ENCODE data around the gene OR2L3.
"Not testable (repeated sequence)": the region's sequence is repeated elsewhere in the genome, so short reads cannot be mapped to it uniquely, and the experiment has no call there.

The OR2L3 gene

GRCh38 chr1:248046536-248046935 lies at the start of gene OR2L3:
Gene OR2L3, plus strand, starts transcription at chr1:248046836. Its CDS starts 13,846 bp downstream, at chr1:248060682.
- no peak for DNase-seq (ENCODE audit: low spot score)

GRCh38 chr1:247998811-247999210 lies 47.8 kb upstream of the OR2L3 start:
- no peak for DNase-seq (ENCODE audit: low spot score)

GRCh38 chr1:248000169-248000568 lies 46.5 kb upstream of the OR2L3 start:
- DNase-seq (ENCODE audit: low spot score): no peak

GRCh38 chr1:248007778-248008177 lies 38.9 kb upstream of the OR2L3 start:
- DNase-seq (ENCODE audit: low spot score): no peak

- DNase-seq (ENCODE audit: low spot score): no peak
These were observed 37.0 kb upstream of the OR2L3 start for GRCh38 chr1:248009681-248010080.

GRCh38 chr1:248013229-248013710 lies 33.4 kb upstream of the OR2L3 start, which contains the start of gene OR2L5:
Gene OR2L5, plus strand, starts transcription at chr1:248013660. Its CDS starts 8,288 bp downstream, at chr1:248021948.
- no peak for DNase-seq (ENCODE audit: low spot score)

GRCh38 chr1:248015803-248016202 lies 30.8 kb upstream of the OR2L3 start:
- DNase-seq (ENCODE audit: low spot score): no peak

GRCh38 chr1:248029770-248030169 lies 16.9 kb upstream of the OR2L3 start, which contains the start of gene OR2L2:
Gene OR2L2, plus strand, starts transcription at chr1:248030070. Its CDS starts 8,198 bp downstream, at chr1:248038268.
- no peak for DNase-seq (ENCODE audit: low spot score)

GRCh38 chr1:248045209-248045608 lies 1.4 kb upstream of the OR2L3 start:
- DNase-seq (ENCODE audit: low spot score): no peak

- no peak for DNase-seq (ENCODE audit: low spot score)
These were observed 372 bp downstream of the OR2L3 start for GRCh38 chr1:248047008-248047407.

- DNase-seq (ENCODE audit: low spot score): no peak
These were observed 8.0 kb downstream of the OR2L3 start for GRCh38 chr1:248054671-248055070.

GRCh38 chr1:248055261-248055660 lies 8.6 kb downstream of the OR2L3 start:
- no peak for DNase-seq (ENCODE audit: low spot score)

GRCh38 chr1:248065071-248065470 lies 18.4 kb downstream of the OR2L3 start:
- DNase-seq (ENCODE audit: low spot score): no peak

- DNase-seq (ENCODE audit: low spot score): no peak
These were observed 19.0 kb downstream of the OR2L3 start for GRCh38 chr1:248065604-248066003.

- DNase-seq (ENCODE audit: low spot score): not testable (repeated sequence)
These were observed 37.2 kb downstream of the OR2L3 start for GRCh38 chr1:248083864-248084263.

GRCh38 chr1:248094884-248095283 lies 48.2 kb downstream of the OR2L3 start, which contains the start of gene OR2L13:
Gene OR2L13, plus strand, starts transcription at chr1:248095184. Its CDS starts 4,192 bp downstream, at chr1:248099376.
- no peak for DNase-seq (ENCODE audit: low spot score)

GRCh38 chr1:248098529-248098928 lies 51.9 kb downstream of the OR2L3 start:
- no peak for DNase-seq (ENCODE audit: low spot score)

- DNase-seq (ENCODE audit: low spot score): no peak
These were observed 56.2 kb downstream of the OR2L3 start for GRCh38 chr1:248102847-248103246.

- DNase-seq (ENCODE audit: low spot score): no peak
These were observed 64.5 kb downstream of the OR2L3 start for GRCh38 chr1:248111157-248111556.

All from LoVo (cell line).